Measurements from ENCODE around the gene SCN10A. TPM values are rescaled to one million over a fixed set of nuclear protein-coding genes. Genes with fewer than 3 reads are reported as not detected.

SCN10A gene
- not detected for polyA plus RNA-seq (ENCODE audit: insufficient read length in 3 of 3)

DNA sequence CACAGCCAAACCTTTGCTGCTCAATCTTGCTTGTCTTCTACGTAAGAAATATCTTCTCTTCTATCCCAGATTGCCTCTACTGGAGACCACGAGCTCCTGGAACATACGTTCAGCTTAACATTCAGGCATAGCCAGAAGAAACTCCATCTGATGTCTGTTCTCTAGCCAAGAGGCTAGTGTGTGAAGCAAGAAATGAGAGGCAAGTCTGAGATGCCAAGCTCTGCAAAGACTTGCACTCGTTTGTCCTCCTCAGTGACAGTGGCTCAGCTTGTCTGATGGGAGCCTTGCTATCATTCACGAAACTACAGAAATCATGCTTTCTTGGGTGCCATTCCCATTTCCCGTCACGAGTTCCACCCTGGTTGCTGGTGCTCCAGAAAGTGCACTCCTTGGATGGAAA, at the start of gene SCN10A:
Gene SCN10A (minus strand): TSS at position 192 of the 400 bp plus-strand sequence. CDS start 22,207 bp downstream, outside the sequence.
- DNase-seq (ENCODE audit: low read depth in 3 of 3, low spot score in 2 of 3), result no peak

DNA sequence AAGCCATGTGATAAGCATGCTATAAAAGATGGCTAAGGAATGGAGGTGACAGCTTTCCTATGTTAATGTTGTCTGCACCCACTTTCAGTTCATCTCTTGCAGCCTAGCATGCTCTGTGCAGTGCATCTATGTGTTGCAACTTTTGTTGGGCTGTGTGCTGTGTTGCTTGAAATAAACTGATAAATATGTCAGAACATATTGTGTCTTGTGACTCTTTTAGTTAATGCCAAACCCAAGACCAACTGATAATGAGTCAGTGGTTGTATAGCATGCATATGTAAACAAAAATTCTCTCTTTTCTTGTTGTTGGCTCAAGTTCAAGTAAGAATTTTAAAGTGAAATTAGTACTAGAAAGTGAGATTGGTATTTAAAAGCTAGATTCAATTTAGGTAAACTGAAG, 37.0 kb upstream of the SCN10A start:
- no peak for DNase-seq (ENCODE audit: low read depth in 3 of 3, low spot score in 2 of 3)

DNA sequence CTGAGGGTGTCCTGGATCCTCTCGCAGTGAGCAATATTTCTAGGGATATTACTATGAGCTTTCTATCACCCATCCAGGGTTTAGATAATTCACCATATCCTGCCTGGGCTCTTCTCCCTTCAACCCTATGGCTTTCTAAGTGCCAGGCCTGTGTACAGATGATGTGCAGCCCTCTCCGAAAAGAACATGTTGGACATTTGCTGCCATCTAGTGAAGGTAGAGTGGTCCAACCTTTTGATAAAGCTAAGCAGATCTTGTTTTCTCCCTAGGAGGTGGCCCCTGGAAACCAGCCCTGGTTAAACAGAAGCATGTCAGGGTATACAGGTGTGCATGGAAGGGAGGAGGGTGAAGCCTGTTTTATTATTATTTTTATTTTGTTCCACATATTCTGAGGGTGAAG, 27.9 kb upstream of the SCN10A start:
- no peak for DNase-seq (ENCODE audit: low read depth in 3 of 3, low spot score in 2 of 3)

DNA sequence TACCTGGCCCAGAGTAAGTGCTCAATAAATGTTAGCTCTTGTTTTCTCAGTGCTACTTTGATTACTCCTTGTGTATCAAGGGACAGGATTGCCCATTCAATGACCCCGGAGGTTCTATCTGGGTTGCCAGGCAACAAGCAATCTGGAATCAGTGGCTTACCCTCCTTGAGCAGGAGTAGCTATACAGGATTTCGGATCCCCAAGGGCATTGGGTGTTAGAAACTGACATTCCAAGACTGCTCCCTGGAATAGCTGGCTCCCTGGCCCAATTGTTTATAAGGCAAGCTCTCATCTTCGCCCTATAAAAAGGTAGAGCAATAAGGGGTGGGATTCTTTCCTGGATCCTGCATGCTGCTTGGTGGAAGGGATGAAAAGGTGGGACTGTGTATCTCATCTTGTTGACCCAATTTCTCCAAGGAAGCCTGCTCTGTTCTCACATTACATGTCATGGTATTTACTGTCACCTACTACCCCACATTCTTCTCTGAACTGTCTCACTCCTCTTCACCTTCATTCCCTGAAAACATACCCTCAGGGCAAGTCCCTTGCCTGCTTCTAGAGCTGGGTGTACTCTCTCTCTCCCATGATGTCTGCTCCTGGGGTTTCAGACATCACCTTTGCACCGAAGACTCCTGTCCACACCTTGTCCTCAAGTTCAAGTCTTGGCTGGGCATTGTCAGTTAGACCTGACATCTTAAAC, 26.4 kb upstream of the SCN10A start:
- no peak for DNase-seq (ENCODE audit: low read depth in 3 of 3, low spot score in 2 of 3)

- DNase-seq (ENCODE audit: low read depth in 3 of 3, low spot score in 2 of 3), result no peak
These were observed 25.0 kb upstream of the SCN10A start for GRCh38 chr3:38840987-38841386.

DNA sequence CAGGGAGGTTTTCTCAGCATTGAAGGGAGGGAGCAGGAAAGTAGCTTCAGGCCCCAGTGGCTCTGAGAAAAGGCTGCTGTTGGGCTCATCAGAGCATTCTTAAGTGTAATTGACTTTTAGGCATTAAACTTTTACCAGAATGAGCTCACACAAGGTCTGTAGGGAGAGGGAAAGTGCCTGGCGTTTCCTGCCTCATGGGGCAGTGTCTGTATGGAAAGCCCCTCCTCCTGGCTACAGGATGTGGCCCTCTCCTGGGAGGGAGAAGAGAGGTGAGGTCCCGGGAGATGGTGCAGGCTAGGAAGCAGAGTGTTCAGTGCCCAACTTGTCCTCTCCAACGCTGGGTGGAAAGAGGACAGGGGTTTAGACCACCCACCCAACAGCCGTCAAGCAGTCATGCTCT, 21.3 kb upstream of the SCN10A start:
- DNase-seq (ENCODE audit: low read depth in 3 of 3, low spot score in 2 of 3), result no peak

DNA sequence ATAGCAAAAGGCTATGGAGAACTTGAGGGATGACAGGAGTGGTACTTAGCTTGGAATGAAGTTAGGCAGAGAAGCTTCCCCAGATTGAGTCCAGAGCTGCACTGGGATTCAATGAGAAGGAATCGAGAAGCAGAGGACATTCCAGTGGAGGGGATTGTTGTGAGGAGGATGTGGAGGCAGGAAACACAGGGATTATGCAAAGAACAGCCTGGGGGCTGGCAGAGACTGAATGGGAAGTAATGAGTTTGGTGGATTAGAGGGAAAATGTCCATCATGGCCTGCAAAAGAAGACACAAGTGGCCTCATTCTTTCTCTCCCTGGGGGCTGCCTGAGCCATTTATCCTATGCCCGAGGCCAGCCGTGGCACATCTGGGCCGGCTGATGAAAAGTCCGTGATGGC, 20.5 kb upstream of the SCN10A start:
- DNase-seq (ENCODE audit: low read depth in 3 of 3, low spot score in 2 of 3), result no peak

DNA sequence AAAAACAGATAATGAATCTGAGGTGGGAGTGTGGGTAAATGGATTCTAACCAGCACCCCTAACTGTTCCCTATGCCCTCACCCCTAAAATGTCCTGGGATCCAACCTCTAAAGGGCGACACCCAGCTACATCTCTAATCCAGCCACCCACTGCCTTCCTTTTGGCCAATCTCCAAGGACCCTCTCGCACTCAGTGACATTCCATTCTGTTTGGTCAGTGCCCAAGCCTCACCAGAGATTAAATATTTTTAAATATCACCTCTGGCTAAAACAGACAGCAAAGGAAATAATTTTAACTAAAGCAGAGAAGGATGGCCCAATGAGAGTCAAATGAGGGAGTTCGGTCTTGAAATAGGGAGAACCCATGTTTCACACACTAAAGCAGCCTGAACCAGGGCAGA, 19.9 kb upstream of the SCN10A start:
- DNase-seq (ENCODE audit: low read depth in 3 of 3, low spot score in 2 of 3), result no peak

GRCh38 chr3:38834717-38835116, 18.7 kb upstream of the SCN10A start:
- DNase-seq (ENCODE audit: low read depth in 3 of 3, low spot score in 2 of 3), result no peak

GRCh38 chr3:38834110-38834509, 18.1 kb upstream of the SCN10A start:
- DNase-seq (ENCODE audit: low read depth in 3 of 3, low spot score in 2 of 3), result peak in 1 of 3 donors; percentile 9

DNA sequence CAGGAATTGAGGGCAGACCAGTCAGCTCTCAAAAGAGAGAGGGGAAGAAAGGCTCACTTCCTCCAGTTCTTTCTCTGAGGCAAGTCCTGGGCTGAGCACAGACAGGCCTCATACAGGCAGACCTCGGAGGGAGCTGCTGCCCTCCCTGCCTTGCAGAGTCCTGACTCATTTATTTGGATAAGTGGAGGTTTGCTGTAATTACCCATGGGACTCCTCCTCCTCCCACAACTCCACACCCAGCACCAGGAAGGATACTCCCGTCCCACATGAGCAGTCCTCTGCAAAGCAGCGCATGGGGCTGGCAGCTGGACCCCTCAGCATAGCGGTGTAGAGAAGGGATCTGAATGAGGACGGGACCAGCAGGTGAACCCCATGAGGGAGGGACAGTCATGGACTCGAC, 13.4 kb upstream of the SCN10A start:
- no peak for DNase-seq (ENCODE audit: low read depth in 3 of 3, low spot score in 2 of 3)

DNA sequence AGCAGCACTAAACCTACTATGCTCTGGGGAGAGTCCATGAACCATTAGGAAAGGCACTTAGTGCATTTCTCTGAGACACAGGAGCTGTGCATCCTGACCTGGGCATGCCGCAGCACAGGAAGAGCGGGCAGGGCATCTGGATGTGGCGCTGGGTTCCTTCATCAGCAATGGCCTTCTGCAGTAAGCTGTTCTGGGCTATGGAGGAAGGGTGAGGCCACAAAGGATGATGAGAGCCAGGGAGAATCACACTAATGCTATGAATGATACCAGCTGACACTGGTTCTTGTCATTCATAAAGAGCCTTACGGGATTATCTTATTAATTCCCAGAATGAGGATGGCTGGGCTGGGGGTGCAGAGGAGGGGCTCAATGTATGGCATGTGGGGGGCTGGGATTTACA, 12.7 kb upstream of the SCN10A start:
- no peak for DNase-seq (ENCODE audit: low read depth in 3 of 3, low spot score in 2 of 3)

DNA sequence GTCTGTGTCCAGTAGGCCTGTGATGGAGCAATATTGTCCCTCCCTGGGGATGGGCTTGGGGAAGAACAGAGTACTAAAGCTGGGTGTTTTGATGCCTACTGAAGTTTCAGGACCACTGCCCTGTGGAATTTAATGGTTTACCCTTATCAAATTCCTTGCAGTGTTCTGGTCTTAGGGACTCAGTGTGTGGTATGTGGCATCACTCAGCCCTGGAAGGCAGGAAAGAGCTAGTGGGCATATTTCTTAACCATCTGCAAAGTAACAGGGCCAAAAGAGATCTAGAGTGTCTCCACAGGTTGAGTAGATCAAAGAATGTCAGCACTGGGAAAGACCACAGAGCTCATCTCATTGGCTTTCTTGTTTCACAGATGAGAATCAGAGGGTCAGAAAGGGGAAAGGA, 11.8 kb upstream of the SCN10A start:
- DNase-seq (ENCODE audit: low read depth in 3 of 3, low spot score in 2 of 3), result no peak

DNA sequence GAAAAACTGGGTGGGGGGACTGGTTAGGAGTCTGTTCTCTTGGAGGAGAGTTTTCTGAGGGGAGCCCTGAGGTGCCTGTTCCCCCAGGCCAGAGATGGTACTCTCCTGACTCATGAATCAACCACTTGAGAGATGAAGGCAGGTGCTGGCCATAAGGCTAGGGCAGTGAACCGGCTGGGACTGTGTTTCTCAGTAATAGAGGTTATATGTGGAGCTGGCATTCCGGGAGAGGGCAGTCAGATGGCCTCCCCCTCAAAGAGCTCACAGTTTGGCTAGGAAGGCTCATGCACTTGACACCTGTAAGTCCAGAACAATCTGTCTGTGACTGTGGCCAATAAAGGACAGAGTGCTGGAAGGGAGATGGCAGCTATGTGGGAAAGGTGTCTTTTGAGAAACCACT, 10.0 kb upstream of the SCN10A start:
- no peak for DNase-seq (ENCODE audit: low read depth in 3 of 3, low spot score in 2 of 3)

DNA sequence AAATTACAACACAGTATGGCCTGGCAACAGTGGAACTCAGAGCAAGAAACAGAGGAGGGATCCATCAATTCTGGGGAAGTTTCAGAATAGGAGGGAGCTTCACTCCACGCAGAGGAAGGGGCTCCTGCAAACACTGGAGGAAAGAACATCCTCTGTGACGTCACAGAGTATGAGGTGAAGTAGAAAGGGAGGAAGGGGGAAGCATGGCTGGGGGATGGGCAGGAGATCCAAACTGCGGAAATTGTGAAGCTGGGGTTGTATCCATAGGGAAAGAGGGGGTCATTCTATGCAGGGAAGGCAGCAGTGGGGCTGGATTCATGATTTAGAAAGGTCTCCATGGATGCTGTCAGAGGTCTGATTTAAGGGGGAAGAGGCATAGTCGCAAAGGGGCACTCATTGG, 8.3 kb upstream of the SCN10A start:
- no peak for DNase-seq (ENCODE audit: low read depth in 3 of 3, low spot score in 2 of 3)

- no peak for DNase-seq (ENCODE audit: low read depth in 3 of 3, low spot score in 2 of 3)
These were observed 7.7 kb upstream of the SCN10A start for GRCh38 chr3:38823722-38824121.

GRCh38 chr3:38823186-38823585, 7.2 kb upstream of the SCN10A start:
- DNase-seq (ENCODE audit: low read depth in 3 of 3, low spot score in 2 of 3), result no peak

DNA sequence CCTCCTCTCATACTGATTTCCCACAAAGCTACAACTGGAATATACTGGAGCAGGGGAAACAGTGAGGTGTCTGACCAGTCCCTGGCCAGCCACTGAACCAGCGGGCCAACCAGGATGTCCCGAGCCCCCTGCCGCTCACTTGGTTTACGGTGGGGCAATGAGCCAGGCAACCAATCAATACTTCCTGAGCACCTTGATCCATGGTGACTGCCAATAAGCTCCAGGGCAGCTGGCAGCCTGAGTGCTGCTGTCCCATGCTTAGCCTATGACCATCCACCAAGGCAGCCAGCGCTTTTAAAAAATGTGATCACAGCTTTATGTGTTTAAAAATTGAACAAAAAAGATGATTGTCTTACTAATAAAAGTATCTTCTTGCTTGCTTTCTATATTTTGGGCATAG, 4.2 kb downstream of the SCN10A start:
- DNase-seq (ENCODE audit: low read depth in 3 of 3, low spot score in 2 of 3), result no peak

DNA sequence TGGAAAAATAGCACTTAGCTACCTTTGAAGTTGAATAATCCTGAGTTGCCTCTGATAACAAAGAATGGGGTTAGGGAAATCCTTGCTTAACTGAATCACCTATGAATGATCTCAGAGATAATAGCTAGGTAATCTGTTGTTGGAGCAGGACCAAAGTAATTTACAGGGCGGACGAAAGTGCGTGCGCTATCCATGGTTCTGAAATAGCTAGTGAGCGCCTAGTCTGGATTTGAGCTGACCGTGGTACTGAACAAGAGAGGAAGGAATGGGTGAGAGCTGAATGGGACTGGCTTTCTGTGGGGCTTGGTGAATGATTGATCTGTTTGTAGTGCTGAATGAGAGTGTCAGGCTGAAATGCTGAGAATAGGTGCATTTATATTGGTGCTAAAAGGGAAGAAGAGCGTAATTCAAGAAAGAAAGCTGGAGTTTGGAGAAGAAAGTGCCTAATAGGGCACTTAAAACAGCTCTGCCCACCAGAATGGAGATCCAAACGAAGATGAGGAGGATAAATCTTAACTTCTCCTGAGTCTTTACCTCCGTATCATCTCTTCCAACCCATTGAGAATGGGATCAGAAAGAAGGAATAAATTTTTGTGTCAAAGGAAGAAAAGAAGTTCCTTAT, 10.1 kb downstream of the SCN10A start:
- DNase-seq (ENCODE audit: low read depth in 3 of 3, low spot score in 2 of 3), result peak; percentile 71 to 84 (median 74)

- DNase-seq (ENCODE audit: low read depth in 3 of 3, low spot score in 2 of 3), result no peak
These were observed 11.0 kb downstream of the SCN10A start for GRCh38 chr3:38805004-38805403.

DNA sequence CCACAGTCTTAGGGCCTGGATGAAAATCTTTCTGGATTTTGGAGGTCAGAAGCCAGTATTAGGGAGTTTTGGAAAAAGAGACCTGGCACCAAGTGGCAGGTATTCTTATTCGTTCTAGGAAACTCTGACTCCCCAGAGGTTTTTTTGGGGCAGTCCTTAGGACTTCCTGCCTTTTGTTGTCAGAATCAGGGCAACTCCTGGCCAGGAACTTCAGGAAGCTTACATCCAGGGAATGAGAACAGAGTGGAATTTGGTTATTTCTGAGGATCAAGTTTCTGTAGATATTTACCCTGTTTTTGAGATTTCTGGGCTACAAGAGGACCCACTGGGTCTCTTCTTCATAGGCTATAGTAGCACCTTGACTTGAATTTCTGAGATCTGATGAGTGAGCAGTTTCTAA, 15.5 kb downstream of the SCN10A start:
- DNase-seq (ENCODE audit: low read depth in 3 of 3, low spot score in 2 of 3), result no peak

GRCh38 chr3:38793721-38794120, 22.3 kb downstream of the SCN10A start:
- no peak for DNase-seq (ENCODE audit: low read depth in 3 of 3, low spot score in 2 of 3)

- DNase-seq (ENCODE audit: low read depth in 3 of 3, low spot score in 2 of 3), result no peak
These were observed 23.0 kb downstream of the SCN10A start for GRCh38 chr3:38792983-38793382.

All from right renal cortex interstitium (tissue), 3 donors.